H4 (cell line): ENCODE data around the gene DOK1. TPM values are rescaled to one million over a fixed set of nuclear protein-coding genes. Genes with fewer than 3 reads are reported as not detected.

Experiments
- DNase-seq: peaks from one replicate; pipeline ENCODE4 v3.0.0-alpha.2; 2015; ENCODE audit warnings: low spot score
- total RNA-seq: library from RNA; depleted of rRNA; stranded (reverse); fragments of >200 nt; shearing (Covaris generic); gene quantifications from 2 replicates; pipeline ENCODE4 v1.2.3, GENCODE V29; 2014

The DOK1 gene
- total RNA-seq, 1 experiment from 2014 or later: 2.1 TPM

- DNase-seq: peak; percentile 44
These were observed 13.4 kb downstream of the DOK1 start for GRCh38 chr2:74567881-74568280.

- DNase-seq: no peak
These were observed 15.2 kb downstream of the DOK1 start for GRCh38 chr2:74569686-74570085.

- no peak for DNase-seq
These were observed 16.5 kb downstream of the DOK1 start for GRCh38 chr2:74571058-74571457.

GRCh38 chr2:74572178-74572925 lies 17.8 kb downstream of the DOK1 start:
- no peak for DNase-seq

- DNase-seq: no peak
These were observed 19.4 kb downstream of the DOK1 start for GRCh38 chr2:74573747-74574562.

- no peak for DNase-seq
These were observed 20.8 kb downstream of the DOK1 start for GRCh38 chr2:74575320-74575719.

GRCh38 chr2:74576211-74576862 lies 21.8 kb downstream of the DOK1 start:
- DNase-seq: no peak

- DNase-seq: no peak
These were observed 22.3 kb downstream of the DOK1 start for GRCh38 chr2:74576863-74577229.

GRCh38 chr2:74577448-74577847 lies 22.9 kb downstream of the DOK1 start:
- DNase-seq: no peak

GRCh38 chr2:74578408-74578807 lies 23.9 kb downstream of the DOK1 start:
- DNase-seq: no peak

- DNase-seq: no peak
These were observed 26.9 kb downstream of the DOK1 start for GRCh38 chr2:74581463-74581862.

GRCh38 chr2:74582184-74582583 lies 27.7 kb downstream of the DOK1 start:
- no peak for DNase-seq

- peak; percentile 60 for DNase-seq
These were observed 29.0 kb downstream of the DOK1 start for GRCh38 chr2:74583504-74583903.

GRCh38 chr2:74584088-74584645 lies 29.6 kb downstream of the DOK1 start:
- DNase-seq: no peak

- no peak for DNase-seq
These were observed 31.1 kb downstream of the DOK1 start for GRCh38 chr2:74585406-74586185.

GRCh38 chr2:74587664-74588277 lies 33.3 kb downstream of the DOK1 start:
- DNase-seq: peak; percentile 65

GRCh38 chr2:74588664-74589063 lies 34.1 kb downstream of the DOK1 start:
- DNase-seq: no peak

- DNase-seq: no peak
These were observed 39.6 kb downstream of the DOK1 start for GRCh38 chr2:74593826-74594772.

- no peak for DNase-seq
These were observed 42.1 kb downstream of the DOK1 start for GRCh38 chr2:74596584-74596983.

- no peak for DNase-seq
These were observed 42.9 kb downstream of the DOK1 start for GRCh38 chr2:74597410-74597809.
